Large intestine (tissue), 12 donors: Measurements from ENCODE around the gene TGM1. TPM values are rescaled to one million over a fixed set of nuclear protein-coding genes. Genes with fewer than 3 reads are reported as not detected.
A peak's percentile ranks its signal among the peaks of the same experiment; 100 is the strongest.

Source experiments
- DNase-seq, 2 donors: peaks; one replicate each; pipeline versions ENCODE4 v3.0.0 to v3.0.0-alpha.2; 2013
- H3K27ac ChIP-seq: one replicate; pipeline ENCODE4 v1.5.1; 2013; ENCODE audit warnings: low read length
- H3K27me3 ChIP-seq: 2 replicates; pipeline ENCODE4 v1.6.1; 2013; ENCODE audit warnings: low read length; ENCODE audit not compliant: control insufficient read depth, insufficient read depth
- H3K36me3 ChIP-seq: 2 replicates; pipeline ENCODE4 v1.6.1; 2013; ENCODE audit warnings: low read length; ENCODE audit not compliant: control insufficient read depth, insufficient read depth
- H3K4me1 ChIP-seq: one replicate; pipeline ENCODE4 v1.6.1; 2013; ENCODE audit warnings: low read length; ENCODE audit not compliant: control insufficient read depth, insufficient read depth
- H3K4me3 ChIP-seq: one replicate; pipeline ENCODE4 v1.5.1; 2013; ENCODE audit warnings: low read length
- H3K9me3 ChIP-seq: one replicate; pipeline ENCODE4 v1.6.1; 2013; ENCODE audit warnings: mild to moderate bottlenecking, low read depth, low read length, moderate library complexity; ENCODE audit not compliant: control insufficient read depth
- WGBS: methylation state at CpG from one replicate; pipeline ENCODE4 v1.1.5; 2013; ENCODE audit warnings: low lambda C conversion rate; ENCODE audit not compliant: insufficient coverage; 5-methylcytosine and 5-hydroxymethylcytosine counted together
- long read RNA-seq, 11 donors: transcript quantifications; one replicate each; lab custom pipeline, GENCODE V29; 2026
- polyA plus RNA-seq: library from polyadenylated mRNA; unstranded; fragments of 120-200 nt; gene quantifications from one replicate; pipeline ENCODE4 v1.2.1, GENCODE V29; 2013

The TGM1 gene
- polyA plus RNA-seq, result 8.6 TPM
- long read RNA-seq, donor 1, result 0 reads
- long read RNA-seq, donor 2, partial matches to known transcripts, result 0 of 1 reads
- long read RNA-seq, donor 2, other reads (novel, unspliced or antisense), result 0 of 1 reads
- long read RNA-seq, donor 3, result 0 reads
- long read RNA-seq, donor 4, result 0 reads
- long read RNA-seq, donor 5, result 0 reads
- long read RNA-seq, donor 6, result 0 reads
- long read RNA-seq, donor 7, result 0 reads
- long read RNA-seq, donor 8, result 0 reads
- long read RNA-seq, donor 9, result 0 reads
- long read RNA-seq, donor 10, result 0 reads
- long read RNA-seq, donor 11, partial matches to known transcripts, result 0 of 2 reads
- long read RNA-seq, donor 11, other reads (novel, unspliced or antisense), result 0 of 2 reads

- Histone ChIP-seq H3K4me1 (no peaks in the 10 kb centered on the region), H3K36me3 (peaks cover 22% of the 10 kb centered on the region), H3K27me3 (no peaks in the 10 kb centered on the region), H3K27ac (no peak within 1 kb of the TSS), H3K4me3 (no peak within 1 kb of the TSS), H3K9me3 (no peaks in the 10 kb centered on the region)
- no CpG with 5 or more reads among the region's 14 CpGs for WGBS
- no peak for DNase-seq
Measured at GRCh38 chr14:24262821-24263733, at the start of gene TGM1. Gene TGM1 (minus strand): TSS chr14:24263177. CDS start chr14:24262352, 825 bp downstream.

- peaks cover 2% of the 10 kb centered on the region for H3K36me3 ChIP-seq
- DNase-seq, result no peak
- peaks cover 37% of the 10 kb centered on the region for H3K4me1 ChIP-seq
- H3K4me3 ChIP-seq, result no peak overlapping the region
- peaks cover 21% of the 10 kb centered on the region for H3K27me3 ChIP-seq
- no peak overlapping the region for H3K27ac ChIP-seq
- WGBS, result no CpG with 5 or more reads among the region's 1 CpG
- peaks cover 7% of the 10 kb centered on the region for H3K9me3 ChIP-seq
Measured at GRCh38 chr14:24311837-24312615, 49.0 kb upstream of the TGM1 start.

GRCh38 chr14:24310646-24311604 lies 47.9 kb upstream of the TGM1 start, which contains the start of gene LTB4R:
Gene LTB4R (plus strand): TSS chr14:24311502. CDS start chr14:24315652, 4,150 bp downstream.
- peak within 1 kb of the TSS; percentile 9 for H3K27ac ChIP-seq
- H3K9me3 ChIP-seq, result peaks cover 2% of the 10 kb centered on the region
- H3K27me3 ChIP-seq, result peaks cover 11% of the 10 kb centered on the region
- H3K36me3 ChIP-seq, result peaks cover 13% of the 10 kb centered on the region
- DNase-seq, result peak in 1 of 2 donors; percentile 79
- no CpG with 5 or more reads among the region's 99 CpGs for WGBS
- H3K4me1 ChIP-seq, result peaks cover 41% of the 10 kb centered on the region
- H3K4me3 ChIP-seq, result peak within 1 kb of the TSS; percentile 13

- peaks cover 6% of the 10 kb centered on the region for H3K27me3 ChIP-seq
- H3K4me3 ChIP-seq, result no peak overlapping the region
- WGBS, result no CpG with 5 or more reads among the region's 5 CpGs
- peaks cover 41% of the 10 kb centered on the region for H3K4me1 ChIP-seq
- H3K27ac ChIP-seq, result peak overlapping the region; percentile 9
- no peaks in the 10 kb centered on the region for H3K9me3 ChIP-seq
- peak in 1 of 2 donors; percentile 74 for DNase-seq
- peaks cover 19% of the 10 kb centered on the region for H3K36me3 ChIP-seq
Measured at GRCh38 chr14:24310265-24310645, 47.3 kb upstream of the TGM1 start.

- no CpG with 5 or more reads among the region's 5 CpGs for WGBS
- H3K27ac ChIP-seq, result peak within 1 kb of the TSS; percentile 9
- DNase-seq, result no peak
- H3K27me3 ChIP-seq, result peaks cover 1% of the 10 kb centered on the region
- H3K36me3 ChIP-seq, result peaks cover 25% of the 10 kb centered on the region
- no peak within 1 kb of the TSS for H3K4me3 ChIP-seq
- no peaks in the 10 kb centered on the region for H3K9me3 ChIP-seq
- H3K4me1 ChIP-seq, result peaks cover 41% of the 10 kb centered on the region
Measured at GRCh38 chr14:24309538-24310264, 46.7 kb upstream of the TGM1 start, which contains the start of gene LTB4R2. Gene LTB4R2 (plus strand): TSS chr14:24310140. CDS start chr14:24310665, 525 bp downstream.

- peaks cover 36% of the 10 kb centered on the region for H3K36me3 ChIP-seq
- no peaks in the 10 kb centered on the region for H3K9me3 ChIP-seq
- WGBS, result 100% methylated on average over 1 of the region's 7 CpGs
- H3K27ac ChIP-seq, result peak overlapping the region; percentile 97
- H3K4me3 ChIP-seq, result no peak overlapping the region
- H3K27me3 ChIP-seq, result no peaks in the 10 kb centered on the region
- H3K4me1 ChIP-seq, result peaks cover 41% of the 10 kb centered on the region
- DNase-seq, result no peak
Measured at GRCh38 chr14:24308342-24309124, 45.6 kb upstream of the TGM1 start.

- H3K36me3 ChIP-seq, result peaks cover 42% of the 10 kb centered on the region
- H3K4me1 ChIP-seq, result peaks cover 44% of the 10 kb centered on the region
- no peaks in the 10 kb centered on the region for H3K27me3 ChIP-seq
- peak within 1 kb of the TSS; percentile 97 for H3K27ac ChIP-seq
- peak; percentile 91 to 95 for DNase-seq
- peak within 1 kb of the TSS; percentile 50 for H3K4me3 ChIP-seq
- H3K9me3 ChIP-seq, result no peaks in the 10 kb centered on the region
- 50% methylated on average over 1 of the region's 6 CpGs for WGBS
Measured at GRCh38 chr14:24307575-24308341, 44.8 kb upstream of the TGM1 start, which contains the start of gene CIDEB. Gene CIDEB (minus strand): TSS chr14:24307977. CDS start chr14:24307858, 119 bp downstream.

- H3K4me3 ChIP-seq, result peak overlapping the region; percentile 50
- H3K36me3 ChIP-seq, result peaks cover 48% of the 10 kb centered on the region
- WGBS, result 50% methylated on average over 2 of the region's 11 CpGs
- DNase-seq, result peak in 1 of 2 donors; percentile 42
- no peaks in the 10 kb centered on the region for H3K27me3 ChIP-seq
- H3K9me3 ChIP-seq, result no peaks in the 10 kb centered on the region
- peaks cover 47% of the 10 kb centered on the region for H3K4me1 ChIP-seq
- peak overlapping the region; percentile 97 for H3K27ac ChIP-seq
Measured at GRCh38 chr14:24307156-24307574, 44.2 kb upstream of the TGM1 start.
